Transverse colon (tissue), 4 donors: ENCODE results near the gene FAM120A. TPM values are rescaled to one million over a fixed set of nuclear protein-coding genes. Genes with fewer than 3 reads are reported as not detected.

Experiments used
- DNase-seq: peaks from one replicate; pipeline ENCODE4 v3.0.0-alpha.2; 2019
- H3K27ac ChIP-seq, 4 donors: fragments of 200-600 bp; sonication (generic); 2 replicates each; pipeline ENCODE4 v1.5.1; 2016 to 2018; ENCODE audit warnings: inconsistent platforms in 4 of 4
- H3K27me3 ChIP-seq: fragments of 200-600 bp; sonication (generic); 2 replicates; pipeline ENCODE4 v1.5.1; 2017; ENCODE audit warnings: inconsistent platforms
- H3K36me3 ChIP-seq, 4 donors: fragments of 200-600 bp; sonication (generic); 2 replicates each; pipeline ENCODE4 v1.5.1; 2017 to 2019; ENCODE audit warnings: inconsistent platforms in 4 of 4
- H3K4me1 ChIP-seq, 4 donors: fragments of 200-600 bp; sonication (generic); 2 replicates each; pipeline ENCODE4 v1.5.1; 2017 to 2020; ENCODE audit warnings: inconsistent platforms in 4 of 4
- H3K4me3 ChIP-seq, 4 donors: fragments of 200-600 bp; sonication (generic); 1 replicate in 1 of 4; 2 replicates in 3 of 4; pipeline versions ENCODE4 v1.5.1 to v1.6.1; 2017 to 2019; ENCODE audit warnings: inconsistent platforms in 4 of 4
- H3K9me3 ChIP-seq, 2 donors: fragments of 200-600 bp; sonication (generic); 2 replicates each; pipeline ENCODE4 v1.5.1; 2017 to 2019; ENCODE audit warnings: inconsistent platforms in 2 of 2
- CTCF ChIP-seq, 5 experiments: fragments of 200-600 bp in 3 of 5; fragments of 450-650 bp in 2 of 5; sonication (generic) in 3 of 5; IDR thresholded peaks; 1 replicate in 2 of 5; 2 replicates in 3 of 5; pipeline ENCODE4 v1.5.1; 2016 to 2017; ENCODE audit warnings: antibody characterized with exemption in 5 of 5, inconsistent platforms in 3 of 5, mild to moderate bottlenecking in 2 of 5, moderate library complexity in 1 of 5
- EP300 ChIP-seq: sonication (generic); formaldehyde crosslinking; IDR thresholded peaks from one replicate; pipeline ENCODE4 v1.6.1; 2017; ENCODE audit warnings: antibody characterized with exemption, low read depth
- POLR2A ChIP-seq: fragments of 450-650 bp; IDR thresholded peaks from one replicate; pipeline ENCODE4 v1.6.1; 2016; ENCODE audit warnings: antibody characterized with exemption, mild to moderate bottlenecking, moderate library complexity
- POLR2AphosphoS5 ChIP-seq, 3 donors: sonication (generic); formaldehyde crosslinking; IDR thresholded peaks; one replicate each; pipeline ENCODE4 v1.6.1; 2016; ENCODE audit warnings: antibody characterized with exemption in 3 of 3
- WGBS, 2 donors: methylation state at CpG; one replicate each; pipeline ENCODE4 v1.1.5; 2018; ENCODE audit warnings: low coverage in 1 of 2; 5-methylcytosine and 5-hydroxymethylcytosine counted together
- in situ Hi-C, 4 donors: fragments of 200-750 bp; cut with MboI; loops; one replicate each; pipeline versions ENCODE4 v1.15.0 to v1.15.1; 2017; ENCODE audit warnings: low sequenced_read_pairs in 3 of 4, low pct_ligation_motif_present in 1 of 4, low pct_unique_long_range_greater_than_20kb in 1 of 4
- intact Hi-C: fragments of 100-400 bp; cut with DNase I; formaldehyde crosslinking; loops from one replicate; pipeline ENCODE4 v1.15.1; 2023; ENCODE audit warnings: low total_unique reads
- total RNA-seq, 4 donors: library from RNA; depleted of rRNA; stranded (reverse); fragments of >200 nt; gene quantifications; one replicate each; pipeline ENCODE4 v1.1.0, GENCODE V29; 2016

Gene FAM120A
- total RNA-seq, 4 donors from 2014 or later: 122 to 244 (median 180) TPM

GRCh38 chr9:93575796-93576257 lies 124.3 kb downstream of the FAM120A start:
- Histone ChIP-seq H3K9me3 (no peaks in the 10 kb centered on the region), H3K27me3 (no peaks in the 10 kb centered on the region), H3K4me3 (peak overlapping the region; percentile 86 to 98 (median 92)), H3K36me3 (no peaks in the 10 kb centered on the region), H3K27ac (peak overlapping the region; percentile 91 to 98 (median 96)), H3K4me1 (peaks cover 4 to 43% (median 35%) of the 10 kb centered on the region in 4 donors)
- in situ Hi-C loops (no loop called here), intact Hi-C loops (no loop called here)
- DNase-seq: peak; percentile 55
- 0 to 1% methylated on average over 5 to 26 of the region's 26 CpGs for WGBS, 2 donors
- no peak for TF ChIP-seq CTCF (IDR thresholded peaks at IDR 0.05)
- no peak for TF ChIP-seq EP300
- TF ChIP-seq POLR2A: peak; percentile 48
- TF ChIP-seq POLR2AphosphoS5 (IDR thresholded peaks at IDR 0.05): peak in 2 of 3 donors; percentile 7 to 17

- TF ChIP-seq EP300 (no peak), POLR2AphosphoS5 (IDR thresholded peaks at IDR 0.05) (no peak), CTCF (IDR thresholded peaks at IDR 0.05) (no peak), POLR2A (no peak)
- no peaks in the 10 kb centered on the region for H3K9me3 ChIP-seq
- H3K4me3 ChIP-seq: peak within 1 kb of the TSS; percentile 86 to 98 (median 94)
- no peaks in the 10 kb centered on the region for H3K27me3 ChIP-seq
- peak within 1 kb of the TSS; percentile 91 to 98 (median 96) for H3K27ac ChIP-seq
- peaks cover 4 to 50% (median 42%) of the 10 kb centered on the region in 4 donors for H3K4me1 ChIP-seq
- no peak for DNase-seq
- in situ Hi-C loops: no loop called here
- no peaks in the 10 kb centered on the region for H3K36me3 ChIP-seq
- intact Hi-C loops: no loop called here
- WGBS, 2 donors: 0% methylated on average over 33 of the region's 140 CpGs; no CpG with 5 or more reads in 1 of the 2 donors
These were observed 125.0 kb downstream of the FAM120A start, which contains the start of gene PHF2 for GRCh38 chr9:93576258-93577077. Gene PHF2, plus strand, starts transcription at chr9:93576584. Its CDS starts 190 bp downstream, at chr9:93576774.

GRCh38 chr9:93577078-93577974 lies 125.8 kb downstream of the FAM120A start:
- H3K27me3 ChIP-seq: no peaks in the 10 kb centered on the region
- H3K4me3 ChIP-seq: peak overlapping the region; percentile 82 to 98 (median 88)
- in situ Hi-C loops: no loop called here
- TF ChIP-seq POLR2A (peak; percentile 23), POLR2AphosphoS5 (IDR thresholded peaks at IDR 0.05) (no peak), CTCF (IDR thresholded peaks at IDR 0.05) (no peak), EP300 (no peak)
- no peaks in the 10 kb centered on the region for H3K9me3 ChIP-seq
- 0 to 3% methylated on average over 2 to 42 of the region's 74 CpGs for WGBS, 2 donors
- peak overlapping the region; percentile 85 to 98 (median 94) for H3K27ac ChIP-seq
- DNase-seq: peak; percentile 37
- H3K4me1 ChIP-seq: peaks cover 4 to 58% (median 49%) of the 10 kb centered on the region in 4 donors
- H3K36me3 ChIP-seq: no peaks in the 10 kb centered on the region
- intact Hi-C loops: no loop called here
